K562 (cell line): ENCODE measurements around the gene MED15. TPM values are rescaled to one million over a fixed set of nuclear protein-coding genes. Genes with fewer than 3 reads are reported as not detected.
A peak's percentile ranks its signal among the peaks of the same experiment; 100 is the strongest.

ENCODE experiments used
- CBFB ChIP-seq: sonication (generic); formaldehyde crosslinking; IDR thresholded peaks from 2 replicates; pipeline ENCODE4 v1.4.0; 2020; ENCODE audit warnings: mild to moderate bottlenecking, missing genetic modification reagents
- CHD7 ChIP-seq: fragments of 200-600 bp; sonication (generic); IDR thresholded peaks from one replicate; pipeline ENCODE4 v1.6.1; 2012; ENCODE audit warnings: mild to moderate bottlenecking, low read depth, low read length, inconsistent platforms
- CREB3L1 ChIP-seq: fragments of 450-650 bp; IDR thresholded peaks from 2 replicates; pipeline ENCODE4 v1.6.1; 2014; ENCODE audit warnings: low read depth, mild to moderate bottlenecking, moderate library complexity, borderline replicate concordance
- TAL1 ChIP-seq: fragments of 450-650 bp; IDR thresholded peaks from 2 replicates; pipeline ENCODE4 v1.6.1; 2016; ENCODE audit warnings: mild to moderate bottlenecking
- ZNF324 ChIP-seq: fragments of 250-450 bp; sonication (Bioruptor Pico); IDR thresholded peaks from 2 replicates; pipeline ENCODE4 v1.4.0; 2020; ENCODE audit warnings: mild to moderate bottlenecking
- ZNF449 ChIP-seq: fragments of 250-450 bp; sonication (Bioruptor Pico); IDR thresholded peaks from 2 replicates; pipeline ENCODE4 v1.8.0; 2022; ENCODE audit warnings: moderate library complexity, mild to moderate bottlenecking, inconsistent platforms
- polyA plus RNA-seq, 8 experiments: library from polyadenylated mRNA; depleted of rRNA in 4 of 8; stranded (reverse) in 5 of 8; unstranded in 3 of 8; fragments of >200 nt; fragmentation: Nextera tagmentation in 2 of 8; fragmentation: Illumina TruSeq in 1 of 8; extraction: Ambion mirVana in 2 of 8; extraction: Trizol in 1 of 8; gene quantifications; 2 replicates each; pipeline versions ENCODE4 v1.2.1 to v1.2.3, GENCODE V29; 2011 to 2014; ENCODE audit warnings: inconsistent platforms in 1 of 8, missing spikeins in 1 of 8
- total RNA-seq, 7 experiments: library from RNA; depleted of rRNA in 6 of 7; stranded (reverse); fragments of >200 nt in 6 of 7; fragmentation: Illumina TruSeq in 2 of 7; extraction: Trizol in 2 of 7; gene quantifications; 2 replicates each; pipeline versions ENCODE4 v1.2.1 to v1.2.3, GENCODE V29; 2011 to 2021; ENCODE audit warnings: low replicate concordance in 1 of 7
- TF ChIP-seq, protein P1 (sequence below): fragments of 450-650 bp; IDR thresholded peaks from 2 replicates; pipeline ENCODE4 v1.6.1; 2018; ENCODE audit warnings: mild to moderate bottlenecking, low read depth; ENCODE audit not compliant: partially characterized antibody

MED15 gene
- total and polyA plus RNA-seq, 9 of the 15 experiments (the other 6 are each of a cell fraction or from before 2014, with no cell fraction given), result 4.0 to 271 (median 60.1) TPM

DNA sequence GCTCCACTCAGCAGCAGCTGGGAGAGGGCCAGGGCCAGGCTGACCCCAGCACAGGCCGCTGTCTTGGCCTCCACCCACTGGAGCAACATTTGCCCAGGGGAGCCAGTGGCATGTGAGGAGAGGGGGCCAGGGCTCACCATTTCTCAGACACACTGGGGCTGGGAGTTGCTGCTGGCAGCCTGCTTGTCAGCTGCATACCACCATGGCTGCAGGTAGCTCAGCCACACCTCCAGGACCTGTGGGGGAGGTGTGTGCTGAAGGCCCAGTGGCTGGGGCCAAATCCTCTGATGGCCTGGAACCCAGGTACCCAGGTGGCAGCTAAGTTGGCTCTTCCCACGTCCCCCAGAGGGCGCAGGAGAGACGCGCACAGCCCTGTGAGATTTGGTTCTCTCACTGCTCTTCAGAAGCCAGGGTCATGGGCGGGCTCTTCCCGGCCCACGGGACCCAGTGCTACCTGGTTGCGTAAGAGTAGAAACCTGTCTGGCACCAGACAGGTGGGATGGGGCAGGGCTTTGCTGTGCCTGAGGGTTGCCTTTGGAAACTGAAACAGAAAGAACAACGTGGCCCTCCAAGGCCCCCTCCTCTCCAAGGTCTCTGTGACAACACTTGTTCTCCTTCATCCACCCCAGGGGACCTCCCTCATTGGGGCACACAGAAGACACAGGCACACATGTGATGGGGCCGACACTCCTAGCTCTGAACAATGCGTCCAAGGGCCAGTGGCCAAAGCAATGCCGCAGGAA, 98.8 kb downstream of the MED15 start (continued):
- TF ChIP-seq ZNF449 (CRISPR knock-in tag) (no peak), CHD7 (peak; percentile 72), ZNF324 (CRISPR knock-in tag) (no peak), TAL1 (no peak), CREB3L1 (0 out of 2 replicates have a peak, but pooled peaks have one; percentile 23), CBFB (CRISPR knock-in tag) (peak; percentile 55; the same call in 1 of the 2 replicates)
- TF ChIP-seq, protein P1, sequence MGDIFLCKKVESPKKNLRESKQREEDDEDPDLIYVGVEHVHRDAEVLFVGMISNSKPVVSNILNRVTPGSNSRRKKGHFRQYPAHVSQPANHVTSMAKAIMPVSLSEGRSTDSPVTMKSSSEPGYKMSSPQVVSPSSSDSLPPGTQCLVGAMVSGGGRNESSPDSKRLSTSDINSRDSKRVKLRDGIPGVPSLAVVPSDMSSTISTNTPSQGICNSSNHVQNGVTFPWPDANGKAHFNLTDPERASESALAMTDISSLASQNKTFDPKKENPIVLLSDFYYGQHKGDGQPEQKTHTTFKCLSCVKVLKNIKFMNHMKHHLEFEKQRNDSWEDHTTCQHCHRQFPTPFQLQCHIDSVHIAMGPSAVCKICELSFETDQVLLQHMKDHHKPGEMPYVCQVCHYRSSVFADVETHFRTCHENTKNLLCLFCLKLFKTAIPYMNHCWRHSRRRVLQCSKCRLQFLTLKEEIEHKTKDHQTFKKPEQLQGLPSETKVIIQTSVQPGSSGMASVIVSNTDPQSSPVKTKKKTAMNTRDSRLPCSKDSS, result no peak
